Astrocyte (in vitro differentiated cells and primary cell): ENCODE results near the gene ARHGAP26. TPM values are rescaled to one million over a fixed set of nuclear protein-coding genes. Genes with fewer than 3 reads are reported as not detected.
A peak's percentile ranks its signal among the peaks of the same experiment; 100 is the strongest.

Experiments used
- DNase-seq: peaks from one replicate; pipeline ENCODE4 v3.0.0-alpha.2; 2010; ENCODE audit warnings: low read depth
- FAIRE-seq: peaks from 2 replicates; lab custom pipeline; 2011; peaks lifted over from hg19 to GRCh38; lab: Jason Lieb, UNC
- H2AFZ ChIP-seq: 2 replicates; pipeline ENCODE4 v1.6.0; 2012; ENCODE audit warnings: low read depth, low read length, inconsistent platforms
- H3K27ac ChIP-seq: 2 replicates; pipeline ENCODE4 v1.5.1; 2011; ENCODE audit warnings: low read depth, low read length, inconsistent platforms
- H3K27me3 ChIP-seq: 2 replicates; pipeline ENCODE4 v1.6.0; 2011; ENCODE audit warnings: low read length, inconsistent platforms; ENCODE audit not compliant: insufficient read depth
- H3K36me3 ChIP-seq: 2 replicates; pipeline ENCODE4 v1.5.1; 2011; ENCODE audit warnings: low read length, inconsistent platforms; ENCODE audit not compliant: insufficient read depth
- H3K4me1 ChIP-seq: 2 replicates; pipeline ENCODE4 v1.5.1; 2011; ENCODE audit warnings: low read length, inconsistent platforms; ENCODE audit not compliant: insufficient read depth
- H3K4me2 ChIP-seq: 2 replicates; pipeline ENCODE4 v1.6.0; 2012; ENCODE audit warnings: low read length, inconsistent platforms
- H3K4me3 ChIP-seq: 2 replicates; pipeline ENCODE4 v1.5.1; 2011; ENCODE audit warnings: low read depth, mild to moderate bottlenecking, low read length, inconsistent platforms; ENCODE audit not compliant: insufficient read depth
- H3K79me2 ChIP-seq: 2 replicates; pipeline ENCODE4 v1.6.0; 2012; ENCODE audit warnings: mild to moderate bottlenecking, low read length, inconsistent platforms; ENCODE audit not compliant: insufficient read depth
- H3K9ac ChIP-seq: 2 replicates; pipeline ENCODE4 v1.6.0; 2012; ENCODE audit warnings: mild to moderate bottlenecking, low read length, inconsistent platforms
- H3K9me3 ChIP-seq: 2 replicates; pipeline ENCODE4 v1.5.1; 2012; ENCODE audit warnings: low read depth, mild to moderate bottlenecking, low read length, inconsistent platforms; ENCODE audit not compliant: insufficient read depth
- H4K20me1 ChIP-seq: 2 replicates; pipeline ENCODE4 v1.6.0; 2012; ENCODE audit warnings: low read length, inconsistent platforms; ENCODE audit not compliant: insufficient read depth
- H3K27ac Mint-ChIP-seq: one replicate; pipeline ENCODE4 v1.8.0; 2021; ENCODE audit warnings: mild to moderate bottlenecking, mixed read lengths; ENCODE audit not compliant: unreplicated experiment
- H3K27me3 Mint-ChIP-seq: one replicate; pipeline ENCODE4 v1.8.0; 2021; ENCODE audit warnings: low read depth, mixed read lengths; ENCODE audit not compliant: unreplicated experiment
- H3K36me3 Mint-ChIP-seq: one replicate; pipeline ENCODE4 v1.8.0; 2021; ENCODE audit warnings: low read depth, mixed read lengths; ENCODE audit not compliant: unreplicated experiment
- H3K4me1 Mint-ChIP-seq: one replicate; pipeline ENCODE4 v1.8.0; 2021; ENCODE audit warnings: low read depth, mixed read lengths; ENCODE audit not compliant: unreplicated experiment
- H3K4me3 Mint-ChIP-seq: one replicate; pipeline ENCODE4 v1.8.0; 2021; ENCODE audit warnings: mild to moderate bottlenecking, moderate library complexity, mixed read lengths; ENCODE audit not compliant: unreplicated experiment
- H3K9me3 Mint-ChIP-seq: one replicate; pipeline ENCODE4 v1.8.0; 2021; ENCODE audit warnings: mild to moderate bottlenecking, mixed read lengths; ENCODE audit not compliant: unreplicated experiment
- CTCF ChIP-seq: IDR thresholded peaks from 2 replicates; pipeline ENCODE4 v1.5.1; 2011; ENCODE audit warnings: low read depth, mild to moderate bottlenecking, inconsistent platforms, low read length, moderate library complexity; ENCODE audit not compliant: insufficient read depth
- EZH2 ChIP-seq: IDR thresholded peaks from 2 replicates; pipeline ENCODE4 v1.6.1; 2012; ENCODE audit warnings: mild to moderate bottlenecking, low read length, inconsistent platforms; ENCODE audit not compliant: insufficient read depth
- total RNA-seq: library from RNA; stranded (reverse); gene quantifications from 2 replicates; pipeline ENCODE4 v1.2.1, GENCODE V29; 2021

ARHGAP26 gene
- total RNA-seq, 1 donor from 2014 or later, result 5.6 TPM

GRCh38 chr5:142897328-142897727 is 127.2 kb downstream of the ARHGAP26 start:
- FAIRE-seq (no peak), DNase-seq (no peak)
- Histone ChIP-seq H4K20me1 (no peaks in the 10 kb centered on the region), H3K36me3 (no peaks in the 10 kb centered on the region), H3K79me2 (no peaks in the 10 kb centered on the region), H3K27ac (no peak overlapping the region), H3K4me1 (peaks cover 13% of the 10 kb centered on the region), H2AFZ (no peak overlapping the region), H3K4me3 (no peak overlapping the region), H3K4me2 (no peak overlapping the region), H3K9me3 (no peaks in the 10 kb centered on the region), H3K27me3 (no peaks in the 10 kb centered on the region), H3K9ac (no peak overlapping the region)
- H3K4me1 Mint-ChIP-seq, result peaks cover 32% of the 10 kb centered on the region
- no peaks in the 10 kb centered on the region for H3K27me3 Mint-ChIP-seq
- H3K27ac Mint-ChIP-seq, result no peak overlapping the region
- TF ChIP-seq CTCF (no peak), EZH2 (no peak)
- no peaks in the 10 kb centered on the region for H3K36me3 Mint-ChIP-seq
- no peak overlapping the region for H3K4me3 Mint-ChIP-seq
- peaks cover 2% of the 10 kb centered on the region for H3K9me3 Mint-ChIP-seq

- no peaks in the 10 kb centered on the region for H3K79me2 ChIP-seq
- no peaks in the 10 kb centered on the region for H3K27me3 ChIP-seq
- no peak for FAIRE-seq
- H3K4me3 ChIP-seq, result no peak overlapping the region
- Mint-ChIP-seq H3K4me1 (peaks cover 39% of the 10 kb centered on the region), H3K27me3 (no peaks in the 10 kb centered on the region), H3K36me3 (no peaks in the 10 kb centered on the region), H3K27ac (peak overlapping the region; percentile 53), H3K9me3 (peaks cover 2% of the 10 kb centered on the region), H3K4me3 (no peak overlapping the region)
- TF ChIP-seq CTCF (no peak), EZH2 (no peak)
- no peaks in the 10 kb centered on the region for H3K9me3 ChIP-seq
- H3K27ac ChIP-seq, result no peak overlapping the region
- peak overlapping the region; percentile 32 for H3K4me2 ChIP-seq
- no peaks in the 10 kb centered on the region for H4K20me1 ChIP-seq
- no peaks in the 10 kb centered on the region for H3K36me3 ChIP-seq
- DNase-seq, result peak; percentile 95
- H3K9ac ChIP-seq, result no peak overlapping the region
- H3K4me1 ChIP-seq, result peaks cover 11% of the 10 kb centered on the region
- no peak overlapping the region for H2AFZ ChIP-seq
Observed at GRCh38 chr5:142900927-142901326, 130.8 kb downstream of the ARHGAP26 start.

- H3K79me2 ChIP-seq, result no peaks in the 10 kb centered on the region
- no peaks in the 10 kb centered on the region for H4K20me1 ChIP-seq
- H3K4me1 ChIP-seq, result peaks cover 10% of the 10 kb centered on the region
- H3K9ac ChIP-seq, result no peak overlapping the region
- peaks cover 33% of the 10 kb centered on the region for H3K4me1 Mint-ChIP-seq
- no peaks in the 10 kb centered on the region for H3K27me3 Mint-ChIP-seq
- no peak overlapping the region for H3K4me3 ChIP-seq
- FAIRE-seq (no peak), DNase-seq (no peak)
- H3K36me3 ChIP-seq, result no peaks in the 10 kb centered on the region
- H3K4me2 ChIP-seq, result peak overlapping the region; percentile 32
- no peak overlapping the region for H2AFZ ChIP-seq
- H3K9me3 Mint-ChIP-seq, result peaks cover 2% of the 10 kb centered on the region
- no peak overlapping the region for H3K4me3 Mint-ChIP-seq
- H3K27ac ChIP-seq, result no peak overlapping the region
- H3K9me3 ChIP-seq, result no peaks in the 10 kb centered on the region
- H3K27me3 ChIP-seq, result no peaks in the 10 kb centered on the region
- TF ChIP-seq CTCF, result no peak
- no peaks in the 10 kb centered on the region for H3K36me3 Mint-ChIP-seq
- peak overlapping the region; percentile 14 for H3K27ac Mint-ChIP-seq
Observed at GRCh38 chr5:142901476-142902185, 131.5 kb downstream of the ARHGAP26 start.
